ENCODE results near the gene GAB4. TPM values are rescaled to one million over a fixed set of nuclear protein-coding genes. Genes with fewer than 3 reads are reported as not detected.

GAB4 gene
- total RNA-seq, 1 donor from 2014 or later: not detected

DNA sequence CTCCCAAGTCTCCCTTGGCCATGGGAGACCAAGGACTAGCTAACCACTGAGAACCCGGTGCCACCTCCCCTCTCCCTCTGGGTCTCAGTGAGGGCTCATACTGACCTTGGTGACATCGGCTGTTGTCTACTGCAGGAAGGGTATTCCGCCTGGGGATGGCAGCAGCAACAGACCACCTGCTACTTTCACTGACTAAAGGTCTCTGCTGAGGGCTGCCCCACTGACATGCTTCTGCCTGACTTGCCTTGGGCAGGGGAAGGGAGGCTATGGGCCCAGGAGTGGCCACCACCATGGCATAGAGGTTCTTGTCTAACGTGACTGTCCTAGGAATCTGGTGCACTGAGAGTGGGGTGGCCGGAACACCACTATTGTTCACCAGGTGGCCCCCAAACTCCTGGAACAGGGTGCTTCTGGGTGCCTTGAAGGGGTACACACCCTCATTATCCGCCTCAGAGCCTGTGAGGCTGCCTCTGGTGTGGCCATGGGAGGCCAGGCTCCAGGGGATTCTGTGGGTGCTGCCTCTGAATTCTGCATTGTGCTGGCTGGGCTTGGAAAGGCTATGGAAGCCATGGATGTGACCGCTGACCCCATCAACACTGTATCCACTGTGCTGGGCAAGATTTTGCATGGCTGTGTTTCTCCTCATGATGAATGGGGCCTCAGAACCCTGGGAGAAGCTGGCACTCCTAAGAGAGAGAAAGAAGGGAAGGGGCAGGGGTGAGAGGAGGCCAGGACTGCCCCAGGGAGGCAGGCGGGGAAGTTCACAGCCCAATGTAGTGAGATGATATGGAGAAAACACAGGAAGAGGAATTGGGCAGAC, 38.3 kb downstream of the GAB4 start:
- peak in 1 of 2 donors; percentile 72 for DNase-seq (ENCODE audit: extremely low spot score in 2 of 2)
- H3K27ac ChIP-seq: no peak overlapping the region
- intact Hi-C loops (cut with DNase I): no loop called here
- TF ChIP-seq POLR2AphosphoS5 (IDR thresholded peaks at IDR 0.05; ENCODE audit: insufficient read depth in 1 of 2, low read depth in 1 of 2) (no peak), POLR2A (IDR thresholded peaks at IDR 0.05) (no peak)
- TF ChIP-seq, protein P1, sequence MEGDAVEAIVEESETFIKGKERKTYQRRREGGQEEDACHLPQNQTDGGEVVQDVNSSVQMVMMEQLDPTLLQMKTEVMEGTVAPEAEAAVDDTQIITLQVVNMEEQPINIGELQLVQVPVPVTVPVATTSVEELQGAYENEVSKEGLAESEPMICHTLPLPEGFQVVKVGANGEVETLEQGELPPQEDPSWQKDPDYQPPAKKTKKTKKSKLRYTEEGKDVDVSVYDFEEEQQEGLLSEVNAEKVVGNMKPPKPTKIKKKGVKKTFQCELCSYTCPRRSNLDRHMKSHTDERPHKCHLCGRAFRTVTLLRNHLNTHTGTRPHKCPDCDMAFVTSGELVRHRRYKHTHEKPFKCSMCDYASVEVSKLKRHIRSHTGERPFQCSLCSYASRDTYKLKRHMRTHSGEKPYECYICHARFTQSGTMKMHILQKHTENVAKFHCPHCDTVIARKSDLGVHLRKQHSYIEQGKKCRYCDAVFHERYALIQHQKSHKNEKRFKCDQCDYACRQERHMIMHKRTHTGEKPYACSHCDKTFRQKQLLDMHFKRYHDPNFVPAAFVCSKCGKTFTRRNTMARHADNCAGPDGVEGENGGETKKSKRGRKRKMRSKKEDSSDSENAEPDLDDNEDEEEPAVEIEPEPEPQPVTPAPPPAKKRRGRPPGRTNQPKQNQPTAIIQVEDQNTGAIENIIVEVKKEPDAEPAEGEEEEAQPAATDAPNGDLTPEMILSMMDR (IDR thresholded peaks at IDR 0.05): no peak
- H3K27me3 ChIP-seq: no peaks in the 10 kb centered on the region
- H3K36me3 ChIP-seq: no peaks in the 10 kb centered on the region
- no peaks in the 10 kb centered on the region for H3K9me3 ChIP-seq
- H3K4me3 ChIP-seq: no peak overlapping the region
- H3K4me1 ChIP-seq: no peaks in the 10 kb centered on the region

DNA sequence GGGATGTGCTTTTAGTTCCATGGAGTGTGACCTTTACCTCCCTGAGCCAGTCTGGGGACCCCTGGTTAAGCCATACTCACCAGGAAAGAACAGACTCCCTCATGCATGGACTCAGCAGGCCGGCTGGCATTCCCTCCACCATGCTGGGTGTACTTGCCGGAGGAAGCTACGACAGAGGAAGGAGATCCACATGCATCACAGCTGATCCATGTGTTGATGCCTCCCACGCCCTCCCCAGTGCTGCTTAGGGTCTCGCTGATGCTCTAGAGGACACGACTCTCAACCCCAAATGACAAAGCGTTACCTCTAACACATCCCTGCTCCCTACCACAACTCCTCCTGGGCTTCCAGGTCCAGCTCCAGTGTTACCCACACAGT, 39.8 kb downstream of the GAB4 start:
- Histone ChIP-seq H3K4me1 (no peaks in the 10 kb centered on the region), H3K36me3 (no peaks in the 10 kb centered on the region), H3K9me3 (no peaks in the 10 kb centered on the region), H3K4me3 (no peak overlapping the region), H3K27me3 (no peaks in the 10 kb centered on the region), H3K27ac (no peak overlapping the region)
- peak in 1 of 2 donors; percentile 62 for DNase-seq (ENCODE audit: extremely low spot score in 2 of 2)
- TF ChIP-seq POLR2AphosphoS5 (IDR thresholded peaks at IDR 0.05; ENCODE audit: insufficient read depth in 1 of 2, low read depth in 1 of 2) (no peak), POLR2A (IDR thresholded peaks at IDR 0.05) (no peak)
- TF ChIP-seq, protein P1 (IDR thresholded peaks at IDR 0.05): no peak
- intact Hi-C loops (cut with DNase I): no loop called here

DNA sequence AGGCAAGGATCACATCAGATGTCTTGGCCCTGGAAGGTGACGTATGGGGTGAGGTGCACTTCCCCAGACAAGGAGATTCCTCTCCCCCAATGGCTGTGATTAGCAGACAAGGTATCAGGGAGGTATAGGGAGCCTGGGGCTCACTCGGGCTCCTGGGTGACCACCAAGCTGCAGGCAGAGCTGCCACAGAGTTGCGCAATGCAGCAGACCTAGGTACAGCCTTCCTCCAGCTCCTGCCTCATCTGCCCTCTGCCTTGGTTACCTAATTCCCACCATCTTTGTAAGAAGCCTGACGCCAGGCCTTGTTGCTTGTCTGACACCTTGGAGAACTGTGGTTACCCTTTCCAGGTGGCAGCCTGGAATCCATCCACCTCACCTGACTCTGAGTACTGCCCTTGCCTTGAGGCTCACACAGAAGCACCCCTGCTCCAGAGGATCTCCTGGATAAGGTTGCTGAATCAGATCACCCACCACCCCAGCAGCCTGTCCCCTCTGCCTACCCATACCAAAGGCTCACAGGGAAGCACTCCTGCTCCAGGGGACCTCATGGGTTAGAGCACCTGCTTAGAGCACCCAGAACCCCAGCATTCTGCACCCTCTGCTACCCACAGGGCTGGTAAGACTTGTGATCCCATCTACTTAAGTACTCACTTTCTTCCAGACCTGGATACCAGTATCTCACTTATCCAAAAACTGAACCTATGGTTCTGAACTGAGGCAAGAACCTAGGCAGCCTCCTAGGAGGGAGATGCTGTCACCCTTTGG, 40.4 kb downstream of the GAB4 start:
- no peak overlapping the region for H3K4me3 ChIP-seq
- TF ChIP-seq, protein P1 (IDR thresholded peaks at IDR 0.05): no peak
- no peak for TF ChIP-seq POLR2AphosphoS5 (IDR thresholded peaks at IDR 0.05; ENCODE audit: insufficient read depth in 1 of 2, low read depth in 1 of 2)
- TF ChIP-seq POLR2A (IDR thresholded peaks at IDR 0.05): no peak
- no peaks in the 10 kb centered on the region for H3K9me3 ChIP-seq
- H3K27ac ChIP-seq: no peak overlapping the region
- H3K36me3 ChIP-seq: no peaks in the 10 kb centered on the region
- H3K4me1 ChIP-seq: no peaks in the 10 kb centered on the region
- no peaks in the 10 kb centered on the region for H3K27me3 ChIP-seq
- peak in 1 of 2 donors; percentile 79 for DNase-seq (ENCODE audit: extremely low spot score in 2 of 2)
- intact Hi-C loops (cut with DNase I): no loop called here

DNA sequence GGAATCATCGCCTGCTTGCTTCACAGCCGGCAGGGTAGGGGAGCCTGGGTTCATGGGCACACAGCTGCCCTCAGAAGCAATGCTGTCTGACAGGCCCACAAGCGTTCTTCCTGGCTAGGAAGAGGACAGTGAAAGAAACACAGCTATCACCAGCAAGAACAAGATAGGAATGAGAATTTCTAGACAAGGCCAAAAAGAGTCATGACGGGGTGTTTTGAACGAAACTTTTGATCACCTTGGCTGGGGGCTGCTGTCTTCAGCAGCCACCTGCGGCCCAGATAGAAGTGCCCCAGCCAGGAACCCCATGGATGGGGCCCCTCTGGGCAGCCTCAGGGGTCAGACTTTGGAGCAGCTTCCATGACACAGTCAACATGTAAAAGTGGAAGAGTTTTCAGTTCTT, 41.8 kb downstream of the GAB4 start:
- H3K4me3 ChIP-seq: no peak overlapping the region
- intact Hi-C loops (cut with DNase I): no loop called here
- no peaks in the 10 kb centered on the region for H3K36me3 ChIP-seq
- TF ChIP-seq, protein P1 (IDR thresholded peaks at IDR 0.05): no peak
- TF ChIP-seq POLR2AphosphoS5 (IDR thresholded peaks at IDR 0.05; ENCODE audit: insufficient read depth in 1 of 2, low read depth in 1 of 2): no peak
- no peak for TF ChIP-seq POLR2A (IDR thresholded peaks at IDR 0.05)
- H3K27ac ChIP-seq: no peak overlapping the region
- no peaks in the 10 kb centered on the region for H3K27me3 ChIP-seq
- peak in 1 of 2 donors; percentile 58 for DNase-seq (ENCODE audit: extremely low spot score in 2 of 2)
- H3K4me1 ChIP-seq: no peaks in the 10 kb centered on the region
- H3K9me3 ChIP-seq: no peaks in the 10 kb centered on the region

Data from vagina (tissue), 2 donors.